B cell (primary cell): Measurements from ENCODE around the gene WDR33. TPM values are rescaled to one million over a fixed set of nuclear protein-coding genes. Genes with fewer than 3 reads are reported as not detected.

Experiments
- ATAC-seq: fragments of 200-7000 bp; cut with Tn5 transposase; one replicate; pipeline ENCODE4 v1.10.0; 2021; ENCODE audit warnings: low read depth, mild to moderate bottlenecking, moderate number of reproducible peaks, moderate library complexity
- CTCF ChIA-PET: fragments of 350-600 bp; sonication (Branson Sonifier 250); formaldehyde crosslinking; loops from one replicate; lab custom pipeline; 2021; ENCODE audit warnings: antibody characterized with exemption, inconsistent platforms; lab: Charles Lee
- POLR2A ChIA-PET: fragments of 350-600 bp; sonication (Branson Sonifier 250); formaldehyde crosslinking; loops from one replicate; lab custom pipeline; 2021; ENCODE audit warnings: antibody characterized with exemption; lab: Charles Lee
- DNase-seq: peaks from one replicate; pipeline ENCODE4 v3.0.0; 2013
- H2AFZ ChIP-seq: 2 replicates; pipeline ENCODE4 v1.6.1; 2012; ENCODE audit warnings: mild to moderate bottlenecking, low read depth, low read length; ENCODE audit not compliant: insufficient read depth, poor library complexity, severe bottlenecking
- H3K27ac ChIP-seq, 2 donors: 1 replicate in 1 of 2; 2 replicates in 1 of 2; pipeline ENCODE4 v1.5.1; 2012 to 2013; ENCODE audit warnings: low read length in 2 of 2, mild to moderate bottlenecking in 2 of 2, moderate library complexity in 1 of 2
- H3K27me3 ChIP-seq, 4 experiments: fragments of 200-600 bp in 1 of 4; sonication (generic) in 1 of 4; replicated peaks in 1 of 4; 1 replicate in 2 of 4; 2 replicates in 2 of 4; pipeline versions ENCODE4 v1.6.1 to v1.7.0; 2013 to 2016; ENCODE audit warnings: low read length in 3 of 4, mild to moderate bottlenecking in 2 of 4, mixed read lengths in 1 of 4, moderate library complexity in 1 of 4; ENCODE audit not compliant: insufficient read depth in 4 of 4, control insufficient read depth in 3 of 4; ENCODE audit errors: control extremely low read depth in 1 of 4
- H3K36me3 ChIP-seq, 2 experiments: replicated peaks in 1 of 2; 1 replicate in 1 of 2; 2 replicates in 1 of 2; pipeline versions ENCODE4 v1.6.1 to v1.7.1; 2013; ENCODE audit warnings: low read length in 1 of 2; ENCODE audit not compliant: insufficient read depth in 2 of 2, control insufficient read depth in 1 of 2; ENCODE audit errors: control extremely low read depth in 1 of 2, extremely low read depth in 1 of 2
- H3K4me1 ChIP-seq, 2 donors: fragments of 200-600 bp in 1 of 2; sonication (generic) in 1 of 2; 1 replicate in 1 of 2; 2 replicates in 1 of 2; pipeline versions ENCODE4 v1.5.1 to v1.6.1; 2013 to 2017; ENCODE audit warnings: low read length in 2 of 2; ENCODE audit not compliant: control insufficient read depth in 2 of 2, insufficient read depth in 2 of 2
- H3K4me2 ChIP-seq: replicated peaks from 2 replicates; pipeline ENCODE3; 2012; ENCODE audit warnings: mild to moderate bottlenecking, low read depth, low read length; ENCODE audit not compliant: poor library complexity, severe bottlenecking
- H3K4me3 ChIP-seq, 5 experiments: fragments of 200-600 bp in 1 of 5; sonication (generic) in 1 of 5; 1 replicate in 3 of 5; 2 replicates in 2 of 5; pipeline versions ENCODE4 v1.5.1 to v1.7.0; 2011 to 2016; ENCODE audit warnings: low read length in 4 of 5, mild to moderate bottlenecking in 4 of 5, low read depth in 2 of 5, control low read depth in 1 of 5, moderate library complexity in 1 of 5; ENCODE audit not compliant: insufficient read depth in 1 of 5; ENCODE audit errors: control extremely low read depth in 1 of 5, extremely low read depth in 1 of 5
- H3K79me2 ChIP-seq: fragments of 200-600 bp; sonication (generic); one replicate; pipeline ENCODE4 v1.6.0; 2016; ENCODE audit warnings: low read length; ENCODE audit not compliant: control insufficient read depth, insufficient read depth
- H3K9ac ChIP-seq: fragments of 200-600 bp; sonication (generic); 2 replicates; pipeline ENCODE4 v1.6.1; 2017; ENCODE audit warnings: mild to moderate bottlenecking, low read length, moderate library complexity
- H3K9me3 ChIP-seq, 3 donors: one replicate each; pipeline versions ENCODE4 v1.6.1 to v1.7.1; 2013; ENCODE audit warnings: low read length in 2 of 3; ENCODE audit not compliant: control insufficient read depth in 2 of 3, insufficient read depth in 1 of 3; ENCODE audit errors: control extremely low read depth in 1 of 3
- H4K20me1 ChIP-seq: 2 replicates; pipeline ENCODE4 v1.6.0; 2012; ENCODE audit warnings: mild to moderate bottlenecking, low read length; ENCODE audit not compliant: insufficient read depth, control insufficient read depth, poor library complexity, severe bottlenecking
- H3K27ac Mint-ChIP-seq: one replicate; pipeline ENCODE4 v1.8.0; 2021; ENCODE audit warnings: mixed read lengths
- H3K27me3 Mint-ChIP-seq: one replicate; pipeline ENCODE4 v1.8.0; 2021; ENCODE audit warnings: mixed read lengths
- H3K4me1 Mint-ChIP-seq: one replicate; pipeline ENCODE4 v1.8.0; 2021; ENCODE audit warnings: mixed read lengths
- H3K4me3 Mint-ChIP-seq: one replicate; pipeline ENCODE4 v1.8.0; 2021; ENCODE audit warnings: mixed read lengths
- H3K9me3 Mint-ChIP-seq: one replicate; pipeline ENCODE4 v1.8.0; 2022; ENCODE audit warnings: mixed read lengths; ENCODE audit not compliant: insufficient read depth
- CTCF ChIP-seq: fragments of 200-600 bp; IDR thresholded peaks from one replicate; pipeline ENCODE4 v1.8.0; 2022; ENCODE audit warnings: antibody characterized with exemption, mild to moderate bottlenecking
- EZH2 ChIP-seq: IDR thresholded peaks from 2 replicates; pipeline ENCODE4 v1.6.1; 2012; ENCODE audit warnings: borderline replicate concordance, low read depth, mild to moderate bottlenecking, moderate library complexity, low read length; ENCODE audit not compliant: insufficient read depth, poor library complexity, severe bottlenecking
- WGBS: methylation state at CpG from one replicate; pipeline ENCODE4 v1.1.5; 2013; ENCODE audit warnings: missing lambda C conversion rate; ENCODE audit not compliant: insufficient coverage; 5-methylcytosine and 5-hydroxymethylcytosine counted together
- intact Hi-C: fragments of 100-400 bp; cut with micrococcal nuclease; formaldehyde crosslinking; loops from one replicate; pipeline ENCODE4 v1.10.0; 2022
- polyA plus RNA-seq: library from polyadenylated mRNA; depleted of rRNA; stranded (reverse); fragments of >200 nt; gene quantifications from 2 replicates; pipeline ENCODE4 v1.2.3, GENCODE V29; 2012
- total RNA-seq, 2 donors: library from RNA; stranded (reverse); fragments of 120-200 nt in 1 of 2; gene quantifications; 1 replicate in 1 of 2; 2 replicates in 1 of 2; pipeline versions ENCODE4 v1.2.3 to v1.2.4, GENCODE V29; 2013 to 2022

The WDR33 gene
- total and polyA plus RNA-seq, 2 donors (not counting 1 experiment from before 2014, with no cell fraction given) = 17.2 to 101 TPM

GRCh38 chr2:127654838-127655175 lies 156.2 kb downstream of the WDR33 start:
- Histone ChIP-seq H3K4me3 (no peak overlapping the region), H3K9ac (no peak overlapping the region), H3K27me3 (no peaks in the 10 kb centered on the region), H3K27ac (no peak overlapping the region), H4K20me1 (no peaks in the 10 kb centered on the region), H2AFZ (no peak overlapping the region), H3K79me2 (no peaks in the 10 kb centered on the region), H3K4me1 (peaks cover 22 to 44% of the 10 kb centered on the region in 2 donors), H3K4me2 (no peak overlapping the region), H3K36me3 (no peaks in the 10 kb centered on the region), H3K9me3 (peaks cover 0 to 18% (median 0%) of the 10 kb centered on the region in 3 donors)
- Mint-ChIP-seq H3K27ac (no peak overlapping the region), H3K4me3 (no peak overlapping the region), H3K4me1 (peaks cover 35% of the 10 kb centered on the region), H3K9me3 (no peaks in the 10 kb centered on the region), H3K27me3 (no peaks in the 10 kb centered on the region)
- POLR2A ChIA-PET = no interaction called here
- CTCF ChIA-PET = interaction anchor here (19.3 kb wide), 1 partner anchor 62 kb away, joined by 553 read pairs; no protein-coding TSS in a partner anchor
- DNase-seq (no peak), ATAC-seq (no peak)
- TF ChIP-seq EZH2 (no peak), CTCF (no peak)
- WGBS = 98% methylated on average over 8 of the region's 8 CpGs
- intact Hi-C loops = no loop called here

- Histone ChIP-seq H3K36me3 (no peaks in the 10 kb centered on the region), H3K4me3 (no peak overlapping the region), H3K27ac (no peak overlapping the region), H3K9me3 (peaks cover 0 to 13% (median 0%) of the 10 kb centered on the region in 3 donors), H4K20me1 (no peaks in the 10 kb centered on the region), H2AFZ (no peak overlapping the region), H3K4me1 (peaks cover 27 to 44% of the 10 kb centered on the region in 2 donors), H3K9ac (no peak overlapping the region), H3K79me2 (no peaks in the 10 kb centered on the region), H3K4me2 (no peak overlapping the region), H3K27me3 (no peaks in the 10 kb centered on the region)
- H3K4me3 Mint-ChIP-seq = no peak overlapping the region
- no peaks in the 10 kb centered on the region for H3K9me3 Mint-ChIP-seq
- H3K4me1 Mint-ChIP-seq = peaks cover 40% of the 10 kb centered on the region
- intact Hi-C loops = no loop called here
- DNase-seq (no peak), ATAC-seq (no peak)
- no peak overlapping the region for H3K27ac Mint-ChIP-seq
- 95% methylated on average over 23 of the region's 24 CpGs for WGBS
- TF ChIP-seq EZH2 (no peak), CTCF (no peak)
- CTCF ChIA-PET = interaction anchor here (19.3 kb wide), 1 partner anchor 61 kb away, joined by 553 read pairs; no protein-coding TSS in a partner anchor
- POLR2A ChIA-PET = no interaction called here
- H3K27me3 Mint-ChIP-seq = no peaks in the 10 kb centered on the region
These were observed 156.7 kb downstream of the WDR33 start for GRCh38 chr2:127654084-127654837.
